ENCODE measurements around the gene IMMP2L. TPM values are rescaled to one million over a fixed set of nuclear protein-coding genes. Genes with fewer than 3 reads are reported as not detected.

The IMMP2L gene
- polyA plus RNA-seq, 1 donor (not counting 4 experiments of a cell fraction or from before 2014, with no cell fraction given), result 14.1 TPM

DNA sequence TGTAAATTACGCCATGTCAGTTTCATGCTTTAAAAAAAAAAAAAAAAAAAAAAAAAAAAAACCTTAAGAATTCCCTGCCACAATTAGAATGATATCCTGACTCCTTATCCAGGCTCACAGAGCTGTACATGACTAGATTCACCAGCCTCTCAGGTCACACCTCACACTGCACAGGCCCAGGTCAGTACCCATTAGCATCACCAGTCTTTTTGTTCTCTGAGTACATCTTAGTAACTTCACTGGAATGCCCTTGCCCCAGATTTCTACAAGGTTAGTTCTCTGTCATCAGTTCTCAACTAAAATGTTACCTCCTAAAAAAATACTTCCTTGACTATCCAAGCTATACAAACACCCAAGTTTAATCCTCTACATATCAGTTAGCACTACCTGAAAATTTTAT lies 260.4 kb downstream of the IMMP2L start:
- H3K9me3 ChIP-seq (ENCODE audit: control insufficient read depth, low read depth, low read length), result no peaks in the 10 kb centered on the region
- H4K20me1 ChIP-seq (ENCODE audit: control insufficient read depth, extremely low read depth, insufficient read depth, low read length), result no peaks in the 10 kb centered on the region
- no peaks in the 10 kb centered on the region for H3K79me2 ChIP-seq (ENCODE audit: control insufficient read depth, insufficient read depth, low read length)
- DNase-seq (ENCODE audit: low read depth, low spot score) (no peak), FAIRE-seq (no peak)
- no peak overlapping the region for H3K4me3 ChIP-seq (ENCODE audit: control insufficient read depth in 2 of 3, extremely low read depth in 1 of 3, insufficient read depth in 2 of 3, low read depth in 1 of 3, low read length in 3 of 3)
- H3K9ac ChIP-seq (ENCODE audit: control insufficient read depth, extremely low read depth, insufficient read depth, low read length), result no peak overlapping the region
- H3K27ac ChIP-seq (ENCODE audit: control insufficient read depth, insufficient read depth, low read length), result no peak overlapping the region
- dilution Hi-C loops (cut with MboI; ENCODE audit: extremely low pct_ligation_motif_present, low sequenced_read_pairs), result no loop called here
- H3K4me2 ChIP-seq (ENCODE audit: control insufficient read depth, extremely low read depth, insufficient read depth, low read depth, low read length), result no peak overlapping the region
- no peaks in the 10 kb centered on the region for H3K36me3 ChIP-seq (ENCODE audit: control insufficient read depth in 2 of 2, extremely low read depth in 1 of 2, insufficient read depth in 2 of 2, low read length in 2 of 2)
- TF ChIP-seq, protein P1, sequence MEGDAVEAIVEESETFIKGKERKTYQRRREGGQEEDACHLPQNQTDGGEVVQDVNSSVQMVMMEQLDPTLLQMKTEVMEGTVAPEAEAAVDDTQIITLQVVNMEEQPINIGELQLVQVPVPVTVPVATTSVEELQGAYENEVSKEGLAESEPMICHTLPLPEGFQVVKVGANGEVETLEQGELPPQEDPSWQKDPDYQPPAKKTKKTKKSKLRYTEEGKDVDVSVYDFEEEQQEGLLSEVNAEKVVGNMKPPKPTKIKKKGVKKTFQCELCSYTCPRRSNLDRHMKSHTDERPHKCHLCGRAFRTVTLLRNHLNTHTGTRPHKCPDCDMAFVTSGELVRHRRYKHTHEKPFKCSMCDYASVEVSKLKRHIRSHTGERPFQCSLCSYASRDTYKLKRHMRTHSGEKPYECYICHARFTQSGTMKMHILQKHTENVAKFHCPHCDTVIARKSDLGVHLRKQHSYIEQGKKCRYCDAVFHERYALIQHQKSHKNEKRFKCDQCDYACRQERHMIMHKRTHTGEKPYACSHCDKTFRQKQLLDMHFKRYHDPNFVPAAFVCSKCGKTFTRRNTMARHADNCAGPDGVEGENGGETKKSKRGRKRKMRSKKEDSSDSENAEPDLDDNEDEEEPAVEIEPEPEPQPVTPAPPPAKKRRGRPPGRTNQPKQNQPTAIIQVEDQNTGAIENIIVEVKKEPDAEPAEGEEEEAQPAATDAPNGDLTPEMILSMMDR (optimal IDR thresholded peaks at IDR 0.05 in 1 of 3, IDR thresholded peaks at IDR 0.05 in 1 of 3, conservative IDR thresholded peaks at IDR 0.05 in 1 of 3; ENCODE audit: extremely low read depth in 1 of 3, insufficient read depth in 2 of 3, low read length in 3 of 3), result no peak
- TF ChIP-seq EZH2 (IDR thresholded peaks at IDR 0.05; ENCODE audit: low read length), result no peak
- no peaks in the 10 kb centered on the region for H3K9me1 ChIP-seq (ENCODE audit: control insufficient read depth, extremely low read depth, insufficient read depth, low read length)
- H3K4me1 ChIP-seq (ENCODE audit: control insufficient read depth, extremely low read depth, insufficient read depth, low read length), result no peaks in the 10 kb centered on the region
- H3K27me3 ChIP-seq (ENCODE audit: control insufficient read depth, extremely low read depth, insufficient read depth, low read length), result no peaks in the 10 kb centered on the region
- no peak overlapping the region for H2AFZ ChIP-seq (ENCODE audit: control insufficient read depth, low read length)

DNA sequence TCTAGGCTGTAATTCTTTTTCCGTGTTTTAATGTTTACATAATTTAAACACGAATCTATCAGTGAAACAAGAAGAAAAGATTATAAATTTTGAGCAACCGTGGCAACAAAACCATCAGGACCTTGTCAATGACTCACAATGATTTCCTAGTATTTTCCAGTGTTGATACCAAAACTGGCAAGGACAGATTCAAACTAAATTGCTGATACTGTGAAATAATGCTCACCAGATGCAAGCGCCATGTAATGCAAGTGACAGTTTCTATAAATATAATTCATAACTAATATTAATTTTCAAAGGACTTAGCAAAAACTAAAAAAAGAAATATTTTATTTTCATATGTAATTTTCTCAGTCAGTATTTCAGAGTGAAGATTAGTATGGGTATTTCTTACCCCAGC lies 267.8 kb downstream of the IMMP2L start:
- no peaks in the 10 kb centered on the region for H3K27me3 ChIP-seq (ENCODE audit: control insufficient read depth, extremely low read depth, insufficient read depth, low read length)
- H3K9me1 ChIP-seq (ENCODE audit: control insufficient read depth, extremely low read depth, insufficient read depth, low read length), result no peaks in the 10 kb centered on the region
- H4K20me1 ChIP-seq (ENCODE audit: control insufficient read depth, extremely low read depth, insufficient read depth, low read length), result no peaks in the 10 kb centered on the region
- no peak overlapping the region for H3K27ac ChIP-seq (ENCODE audit: control insufficient read depth, insufficient read depth, low read length)
- dilution Hi-C loops (cut with MboI; ENCODE audit: extremely low pct_ligation_motif_present, low sequenced_read_pairs), result no loop called here
- H3K4me3 ChIP-seq (ENCODE audit: control insufficient read depth in 2 of 3, extremely low read depth in 1 of 3, insufficient read depth in 2 of 3, low read depth in 1 of 3, low read length in 3 of 3), result no peak overlapping the region
- TF ChIP-seq EZH2 (IDR thresholded peaks at IDR 0.05; ENCODE audit: low read length), result no peak
- TF ChIP-seq, protein P1 (optimal IDR thresholded peaks at IDR 0.05 in 1 of 3, IDR thresholded peaks at IDR 0.05 in 1 of 3, conservative IDR thresholded peaks at IDR 0.05 in 1 of 3; ENCODE audit: extremely low read depth in 1 of 3, insufficient read depth in 2 of 3, low read length in 3 of 3), result no peak
- no peak for FAIRE-seq
- H3K9ac ChIP-seq (ENCODE audit: control insufficient read depth, extremely low read depth, insufficient read depth, low read length), result no peak overlapping the region
- H3K79me2 ChIP-seq (ENCODE audit: control insufficient read depth, insufficient read depth, low read length), result no peaks in the 10 kb centered on the region
- H3K36me3 ChIP-seq (ENCODE audit: control insufficient read depth in 2 of 2, extremely low read depth in 1 of 2, insufficient read depth in 2 of 2, low read length in 2 of 2), result no peaks in the 10 kb centered on the region
- DNase-seq (ENCODE audit: low read depth, low spot score), result no peak
- H3K4me2 ChIP-seq (ENCODE audit: control insufficient read depth, extremely low read depth, insufficient read depth, low read depth, low read length), result no peak overlapping the region
- H2AFZ ChIP-seq (ENCODE audit: control insufficient read depth, low read length), result no peak overlapping the region
- H3K9me3 ChIP-seq (ENCODE audit: control insufficient read depth, low read depth, low read length), result no peaks in the 10 kb centered on the region
- no peaks in the 10 kb centered on the region for H3K4me1 ChIP-seq (ENCODE audit: control insufficient read depth, extremely low read depth, insufficient read depth, low read length)

All from keratinocyte (primary cell).